Inflammatory macrophage treated with lipopolysaccharide for 1 hour (primary cell): ENCODE results near the gene C20orf202.

Experiments used
- DNase-seq, 2 donors: peaks; one replicate each; pipeline ENCODE4 v3.0.0-alpha.2; 2020 to 2022

C20orf202 gene

DNA sequence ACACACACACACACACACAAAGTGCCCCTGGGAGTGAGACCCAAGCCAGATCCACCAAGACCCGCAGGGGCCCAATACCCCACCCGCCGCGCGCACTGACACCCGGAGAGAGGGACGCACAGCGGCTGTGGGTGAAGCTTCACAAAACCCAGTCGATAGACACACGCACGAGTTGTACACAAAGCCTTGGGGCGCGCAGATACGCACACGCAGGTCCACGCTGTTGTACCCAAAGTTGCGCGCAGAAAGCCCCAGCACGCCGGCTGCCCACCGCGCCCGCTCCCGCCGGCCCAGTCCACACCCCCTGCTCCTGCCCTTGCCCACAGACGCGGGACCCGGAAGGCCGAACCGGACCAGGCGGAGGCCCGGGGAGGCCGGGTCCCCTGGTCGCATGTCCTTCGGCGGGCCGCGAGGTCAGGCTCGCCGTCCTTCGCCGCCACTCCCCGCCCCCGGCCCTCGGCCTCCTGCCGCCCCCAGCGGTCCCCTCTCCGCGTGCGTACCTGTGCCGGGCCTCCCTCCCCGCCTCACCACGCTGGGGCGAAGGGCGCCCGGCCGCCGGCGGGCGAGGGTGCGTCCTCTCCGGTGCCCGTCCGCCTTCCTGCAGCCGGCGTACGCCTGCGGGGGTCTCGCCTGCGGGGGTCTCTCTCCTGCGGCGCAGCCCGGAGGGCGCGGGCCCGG, 18.5 kb upstream of the C20orf202 start, which contains the start of gene TMEM74B:
TMEM74B (minus strand) TSS at position 344 of the 678 bp plus-strand sequence. CDS start 1,180 bp downstream, outside the sequence.
- DNase-seq: no peak

DNA sequence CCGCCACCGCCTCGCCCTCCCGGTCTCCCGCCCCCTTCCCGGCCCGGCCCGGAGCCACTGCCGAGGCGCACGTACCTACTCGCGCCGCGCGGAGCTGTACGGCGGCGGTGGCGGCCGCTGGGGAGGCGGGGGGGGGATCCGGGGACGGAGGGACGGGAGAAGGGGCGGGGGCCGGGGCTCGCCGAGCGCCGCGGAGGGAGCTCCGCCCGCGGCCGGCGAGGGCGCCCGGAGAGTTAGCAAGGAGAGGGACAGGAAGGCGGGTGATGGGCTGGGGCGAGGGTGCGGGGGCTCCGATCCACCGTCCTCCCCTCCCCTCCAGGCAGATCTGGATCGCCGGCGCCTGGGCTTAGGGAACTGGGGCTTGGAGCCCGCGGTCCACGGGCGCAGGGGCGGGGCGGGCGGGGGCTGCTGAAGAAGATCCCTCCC, 17.9 kb upstream of the C20orf202 start:
- DNase-seq: no peak

DNA sequence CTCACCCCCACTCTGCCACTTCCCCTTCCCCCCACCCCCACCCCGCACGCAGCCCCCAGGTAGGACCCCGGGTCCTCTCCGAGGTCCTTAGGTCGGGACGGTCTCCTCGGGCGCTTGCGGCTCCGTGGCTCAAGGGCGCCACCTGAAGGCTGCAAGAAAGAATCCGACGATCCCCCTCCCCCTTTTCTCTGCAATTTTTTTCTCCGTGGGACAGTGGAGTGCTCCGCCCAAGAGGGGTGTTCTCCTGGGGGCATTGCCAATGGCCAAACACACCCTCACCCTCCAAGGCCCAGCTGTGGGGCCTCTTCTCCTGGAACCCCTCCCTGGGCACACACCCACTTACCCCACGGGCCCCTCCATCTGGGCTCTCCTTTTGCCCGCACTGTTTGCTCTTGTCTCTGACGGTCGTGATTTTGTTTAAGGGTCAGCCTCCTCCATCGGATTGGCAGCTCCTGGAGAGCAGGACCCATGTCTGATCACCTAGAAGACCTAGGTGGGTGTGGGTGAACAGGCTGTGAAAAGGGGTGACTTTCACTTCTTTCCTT, 17.4 kb upstream of the C20orf202 start:
- DNase-seq: peak; percentile 35 to 50

DNA sequence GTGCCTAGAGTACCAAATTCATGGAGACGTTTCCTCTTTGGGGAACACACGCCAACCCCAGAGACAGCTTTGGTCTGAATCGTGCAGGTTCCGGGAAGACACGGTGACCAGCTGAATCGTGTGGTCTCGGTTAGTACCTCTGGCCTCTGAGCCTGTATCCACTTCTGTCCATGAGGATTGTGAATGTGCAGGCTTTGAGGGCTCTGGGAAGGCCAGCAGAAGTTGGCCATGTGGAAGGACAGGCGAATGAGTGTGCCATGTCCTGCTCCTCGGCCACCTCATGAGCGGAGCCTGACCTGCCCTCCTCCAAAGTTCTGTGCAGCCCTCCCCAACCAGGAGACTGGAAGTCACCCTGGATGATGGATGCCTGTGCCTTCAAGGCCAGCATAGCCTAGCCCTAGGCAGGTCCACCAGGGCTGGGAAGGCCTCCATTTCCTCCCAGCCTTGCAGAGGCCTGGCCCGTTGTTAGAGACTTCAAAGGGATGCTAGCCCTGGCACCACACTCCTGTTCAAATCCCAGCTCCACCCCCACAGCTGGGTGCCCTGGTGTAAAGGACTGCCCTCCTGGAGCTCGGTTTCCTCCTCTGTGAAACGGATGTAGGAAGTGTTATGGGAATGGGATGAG, 16.8 kb upstream of the C20orf202 start:
- DNase-seq: no peak

DNA sequence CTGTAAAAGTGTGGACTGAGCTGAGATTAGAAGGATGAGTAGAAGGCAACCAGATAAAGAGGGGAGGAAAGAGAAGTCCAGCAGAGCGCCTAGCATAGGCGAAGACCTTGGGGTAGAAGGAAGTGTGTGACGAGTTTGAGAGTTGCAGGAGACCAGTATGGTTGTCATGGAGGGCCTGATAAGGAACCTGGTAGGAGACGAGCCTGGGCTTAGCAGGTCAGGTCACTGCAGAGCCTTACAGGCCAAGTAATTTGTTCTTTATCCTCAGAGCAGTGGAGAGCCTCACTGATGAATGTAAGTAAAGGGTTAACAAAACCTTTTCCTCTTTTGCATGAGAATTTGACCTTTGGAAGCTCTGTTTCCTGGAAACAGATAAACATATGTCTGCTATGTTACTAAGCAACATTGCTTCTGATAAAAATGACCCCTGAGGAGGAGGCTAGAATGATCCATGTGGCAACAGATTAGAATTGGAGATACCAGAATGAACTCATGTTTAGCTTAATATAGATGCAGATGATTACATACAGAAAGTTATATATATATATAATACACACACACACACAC, 15.6 kb upstream of the C20orf202 start:
- DNase-seq: no peak

DNA sequence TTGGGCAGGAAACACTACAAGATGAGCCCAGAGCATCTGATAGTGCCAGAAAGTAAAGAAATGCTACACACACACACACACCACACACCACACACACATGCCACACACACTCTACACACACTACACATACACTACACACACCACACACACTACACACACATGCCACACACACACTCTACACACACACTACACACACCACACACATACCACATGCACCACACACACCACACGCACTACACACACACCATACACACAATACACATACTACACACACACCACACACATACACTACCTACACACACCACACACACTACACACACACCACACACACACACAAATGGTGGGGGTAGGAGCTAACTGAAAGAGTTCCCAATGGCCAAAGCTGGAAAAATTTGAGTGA, 14.9 kb upstream of the C20orf202 start:
- no peak for DNase-seq

DNA sequence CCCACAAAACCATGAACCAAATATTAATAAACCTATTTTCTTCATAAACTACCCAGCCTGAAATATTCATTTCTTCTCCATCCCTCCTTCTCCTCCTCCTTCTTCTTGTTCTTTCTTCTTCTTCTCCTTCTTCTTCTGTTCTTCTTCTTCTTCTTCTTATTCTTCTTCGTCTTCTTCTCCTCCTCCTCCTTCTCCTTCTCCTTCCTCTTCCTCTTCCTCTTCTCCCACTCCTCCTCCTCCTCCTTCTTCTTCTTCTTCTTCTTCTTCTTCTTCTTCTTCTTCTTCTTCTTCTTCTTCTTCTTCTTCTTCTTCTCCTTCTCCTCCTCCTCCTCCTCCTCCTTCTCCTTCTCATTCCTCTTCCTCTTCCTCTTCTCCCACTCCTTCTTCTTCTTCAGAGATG, 13.4 kb upstream of the C20orf202 start:
- no peak for DNase-seq

DNA sequence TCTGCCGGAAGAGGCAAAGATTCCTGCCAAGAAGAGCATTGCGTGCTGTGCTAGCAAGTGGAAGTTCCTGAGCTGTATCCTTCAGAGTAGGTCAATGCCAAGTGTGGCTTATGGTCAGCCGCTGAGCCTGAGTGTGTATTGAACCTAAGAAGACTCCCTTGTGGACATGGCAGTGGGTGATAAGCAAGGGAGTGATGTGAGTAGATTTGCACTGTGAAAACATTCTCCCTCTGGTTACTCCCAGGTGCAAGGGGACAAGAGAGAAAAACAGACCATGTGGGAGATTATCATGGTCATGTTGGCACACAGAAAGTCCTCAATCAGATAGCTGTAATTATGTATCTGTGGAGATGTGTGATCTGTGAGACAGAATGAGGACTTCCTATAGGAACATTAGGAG, 12.4 kb upstream of the C20orf202 start:
- DNase-seq: no peak

DNA sequence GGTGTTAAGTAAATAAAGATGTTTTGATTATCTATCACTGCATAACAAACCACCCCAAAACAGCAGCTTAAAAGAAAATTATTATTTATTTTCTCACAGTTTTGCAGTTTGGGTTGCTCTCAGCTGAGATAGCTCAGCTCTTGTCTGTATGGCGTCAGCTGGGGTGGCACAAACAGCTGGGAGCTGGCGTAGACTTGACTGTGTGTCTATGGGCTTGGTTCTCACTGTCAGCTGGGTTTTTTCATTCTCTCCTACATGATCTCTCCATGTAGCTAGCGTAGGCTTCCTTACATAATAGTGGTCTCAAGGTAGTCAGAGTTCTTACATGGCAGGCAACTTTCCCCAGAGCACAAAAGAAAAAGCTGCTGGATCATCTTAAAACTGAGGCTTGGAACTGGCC, 12.0 kb upstream of the C20orf202 start:
- no peak for DNase-seq

DNA sequence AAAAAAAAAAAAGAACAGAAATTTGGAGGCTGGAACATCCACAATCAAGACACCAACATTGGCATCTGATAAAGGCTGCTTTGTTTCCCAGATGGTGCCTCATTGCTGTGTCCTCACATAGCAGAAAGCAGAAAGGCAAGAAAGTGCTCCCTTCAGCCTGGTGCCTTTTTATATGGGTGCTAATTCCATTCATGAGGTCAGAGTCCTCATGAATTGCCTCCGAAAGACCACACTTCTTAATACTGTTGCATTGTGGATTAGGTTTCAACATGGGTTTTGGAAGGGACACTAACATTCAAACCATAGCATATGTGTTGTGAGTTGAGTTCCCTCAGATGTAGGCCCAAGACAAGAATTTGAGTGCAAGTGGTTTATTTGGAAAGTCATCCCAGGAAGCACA, 8.0 kb upstream of the C20orf202 start:
- no peak for DNase-seq

DNA sequence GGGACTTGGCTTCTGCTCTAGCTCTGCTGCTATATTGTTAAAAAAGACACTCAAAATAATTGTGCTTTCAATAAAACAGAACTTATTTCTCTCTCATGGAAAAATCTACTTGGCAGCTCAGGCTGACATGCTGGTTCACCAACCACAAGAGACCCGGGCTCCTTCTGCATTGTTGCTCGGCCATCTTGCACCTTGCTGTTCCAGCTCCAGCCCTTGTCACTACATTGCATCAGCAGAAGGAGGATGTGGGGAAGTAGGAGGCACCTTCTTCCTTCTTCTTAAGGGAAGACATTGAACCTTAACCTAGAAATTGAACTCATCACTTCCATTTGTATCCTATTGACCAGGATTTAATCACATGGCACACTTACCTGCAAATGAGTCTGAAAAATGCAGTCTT, 6.6 kb upstream of the C20orf202 start:
- peak in 1 of 2 donors; percentile 31 for DNase-seq

DNA sequence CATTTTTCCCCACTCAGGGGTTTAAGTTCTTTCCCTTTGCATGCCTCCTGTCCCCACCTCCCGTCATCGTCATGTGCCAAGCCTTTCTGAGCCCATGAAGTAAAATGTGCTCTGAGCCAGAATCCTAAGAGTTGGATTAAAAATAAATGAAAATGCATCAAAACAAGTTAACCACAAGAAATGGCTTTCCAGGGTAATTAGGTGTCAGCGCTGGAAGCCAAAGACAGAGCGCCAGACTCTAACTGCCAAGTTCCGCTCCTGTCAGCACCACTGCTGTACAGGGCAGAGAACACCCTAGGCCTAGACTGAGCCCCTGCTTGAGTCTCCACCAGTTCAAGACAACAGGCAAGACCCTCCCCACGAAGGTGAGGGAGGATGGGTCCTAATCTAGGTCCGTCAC, 5.5 kb upstream of the C20orf202 start:
- no peak for DNase-seq

DNA sequence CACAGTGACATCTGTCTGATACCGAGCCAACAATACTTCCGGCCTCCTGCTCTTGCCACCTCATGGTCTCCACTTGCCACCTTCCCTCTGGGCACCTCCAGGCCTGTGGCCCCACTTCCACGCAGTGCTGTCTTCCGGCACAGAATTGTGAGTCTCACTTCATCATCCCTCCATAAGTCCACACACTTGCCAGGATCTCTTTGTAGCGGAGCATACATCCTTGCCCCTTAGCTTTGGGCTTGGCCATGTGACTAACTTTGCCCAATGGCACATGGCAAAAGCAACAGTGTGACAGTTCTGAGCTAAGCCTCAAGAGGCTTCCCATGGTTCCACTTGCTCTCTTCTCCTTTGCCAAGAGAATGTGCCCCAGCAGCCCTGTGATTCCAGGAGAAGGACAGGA, 4.5 kb upstream of the C20orf202 start:
- DNase-seq: no peak

DNA sequence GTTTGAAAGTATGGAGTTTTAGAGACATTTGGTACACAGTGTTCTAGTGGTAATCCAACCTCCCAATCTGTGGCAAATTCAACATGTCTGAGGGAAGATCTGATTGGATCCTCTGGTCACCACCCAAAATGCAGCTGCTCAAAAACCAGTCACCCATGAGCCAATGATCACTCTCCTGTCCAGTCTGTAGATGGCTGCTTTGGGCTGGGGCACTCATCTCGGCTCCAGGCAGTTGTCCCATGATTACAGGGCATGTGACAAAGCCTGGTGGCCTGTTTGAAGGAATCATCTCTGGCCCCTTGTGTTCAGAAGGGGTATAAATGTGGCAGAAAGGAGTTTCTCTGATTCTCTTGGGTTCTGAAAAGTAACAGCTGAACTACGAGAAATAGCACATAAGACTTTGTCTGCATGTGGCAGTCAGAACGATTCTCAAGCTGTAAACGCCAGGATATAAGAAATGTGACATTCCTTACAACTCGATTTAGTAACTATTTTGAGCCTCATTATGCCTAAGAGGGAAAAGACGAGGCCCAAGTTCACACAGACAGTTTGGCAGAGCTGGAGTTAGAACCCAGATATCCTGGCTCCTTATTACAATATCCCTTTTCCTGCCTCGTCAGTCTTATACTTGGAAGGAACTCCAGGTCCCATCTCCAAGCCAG, 3.9 kb upstream of the C20orf202 start:
- no peak for DNase-seq

DNA sequence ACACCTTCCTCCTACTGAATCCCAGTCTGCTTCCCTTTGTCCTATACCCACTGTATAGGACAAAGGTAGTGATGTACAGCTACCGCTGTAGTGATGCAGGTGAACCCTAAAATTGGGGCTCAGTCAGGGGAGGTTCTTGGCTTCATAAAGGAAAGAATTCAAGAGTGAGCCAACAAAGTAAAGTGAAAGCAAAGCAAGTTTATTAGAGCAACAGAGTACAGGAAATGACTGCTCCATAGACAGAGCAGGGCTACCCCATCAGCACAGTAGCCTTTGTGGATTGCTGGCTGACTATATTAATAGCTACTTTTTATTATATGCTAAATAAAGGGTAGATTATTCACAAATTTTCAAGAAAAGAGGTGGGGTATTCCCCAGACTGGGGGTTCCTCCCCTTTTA, 3.3 kb upstream of the C20orf202 start:
- no peak for DNase-seq

DNA sequence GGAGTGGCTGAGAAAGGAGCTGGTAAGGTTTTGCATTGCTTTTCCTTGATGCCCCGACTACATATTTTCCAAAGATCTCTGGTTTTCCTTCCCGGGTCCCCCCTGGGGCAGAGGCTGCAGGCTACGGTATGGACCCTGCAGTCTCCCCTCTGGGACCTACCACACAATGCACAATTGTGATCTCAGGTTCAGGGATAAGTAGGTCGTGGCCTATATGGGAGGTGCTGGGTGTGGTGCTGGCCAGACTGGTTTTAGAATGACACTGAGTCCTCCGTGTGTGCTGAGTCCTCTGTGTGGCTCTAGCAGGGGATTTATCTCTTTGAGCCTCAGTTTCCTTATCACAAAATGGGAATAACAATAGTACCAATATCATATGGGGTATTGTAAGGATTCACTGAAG, 376 bp downstream of the C20orf202 start:
- no peak for DNase-seq

DNA sequence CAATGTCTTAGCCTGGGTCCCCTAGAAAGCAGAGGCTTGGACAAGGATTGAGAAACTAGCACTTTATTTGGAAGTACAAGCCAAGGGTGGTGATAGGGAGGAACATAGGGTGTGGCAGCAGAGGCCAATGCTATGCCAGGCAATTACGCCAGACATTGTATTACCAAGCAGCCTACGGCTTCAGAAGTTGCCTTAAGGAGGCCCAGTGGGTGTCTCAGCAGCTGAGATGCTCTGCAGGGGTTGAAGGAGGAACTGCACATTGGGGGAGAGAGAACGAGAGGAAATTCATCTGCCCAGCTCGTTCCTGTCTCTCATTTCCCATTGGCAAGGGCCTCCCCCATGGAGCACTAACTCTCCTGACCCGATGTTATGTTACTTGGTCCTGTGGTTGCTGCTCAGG, 859 bp downstream of the C20orf202 start:
- peak; percentile 42 to 83 for DNase-seq

DNA sequence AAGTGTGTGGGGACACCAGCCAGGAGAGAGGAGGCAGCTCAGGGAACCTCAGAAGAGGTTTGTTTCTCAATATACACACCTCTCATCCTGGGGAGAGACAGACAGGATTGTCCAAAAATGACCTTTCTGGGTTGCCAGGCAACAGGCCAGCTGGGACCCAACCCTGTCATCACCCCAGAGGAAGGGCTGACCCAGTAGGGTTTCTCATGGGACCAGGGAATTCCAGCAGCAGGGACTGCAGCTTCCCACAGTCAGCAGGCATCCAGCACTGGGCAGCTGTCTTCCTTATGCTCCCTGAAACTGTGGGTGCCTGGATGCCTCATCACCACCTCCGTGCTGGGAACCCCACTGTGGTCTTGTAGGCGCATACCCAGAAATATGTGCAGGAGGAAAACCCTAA, 1.3 kb downstream of the C20orf202 start:
- peak in 1 of 2 donors; percentile 61 for DNase-seq

DNA sequence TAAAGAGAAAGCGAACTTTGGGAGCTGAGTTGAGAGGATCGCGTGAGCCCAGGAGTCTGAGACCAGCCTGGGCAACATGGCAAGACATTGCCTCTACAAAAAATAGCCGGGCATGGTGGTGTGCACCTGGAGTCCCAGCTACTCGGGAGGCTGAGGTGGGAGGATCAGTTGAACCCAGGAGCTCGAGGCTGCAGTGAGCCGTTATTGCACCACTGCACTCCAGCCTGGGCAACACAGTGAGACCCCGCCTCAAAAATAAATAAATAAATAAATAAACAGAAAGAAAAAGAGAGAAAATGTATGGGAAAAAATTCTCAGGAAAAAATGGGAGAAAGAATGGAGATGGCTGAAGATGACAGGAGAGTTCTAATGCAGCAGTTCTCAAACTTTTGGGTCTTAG, 2.5 kb downstream of the C20orf202 start:
- no peak for DNase-seq

DNA sequence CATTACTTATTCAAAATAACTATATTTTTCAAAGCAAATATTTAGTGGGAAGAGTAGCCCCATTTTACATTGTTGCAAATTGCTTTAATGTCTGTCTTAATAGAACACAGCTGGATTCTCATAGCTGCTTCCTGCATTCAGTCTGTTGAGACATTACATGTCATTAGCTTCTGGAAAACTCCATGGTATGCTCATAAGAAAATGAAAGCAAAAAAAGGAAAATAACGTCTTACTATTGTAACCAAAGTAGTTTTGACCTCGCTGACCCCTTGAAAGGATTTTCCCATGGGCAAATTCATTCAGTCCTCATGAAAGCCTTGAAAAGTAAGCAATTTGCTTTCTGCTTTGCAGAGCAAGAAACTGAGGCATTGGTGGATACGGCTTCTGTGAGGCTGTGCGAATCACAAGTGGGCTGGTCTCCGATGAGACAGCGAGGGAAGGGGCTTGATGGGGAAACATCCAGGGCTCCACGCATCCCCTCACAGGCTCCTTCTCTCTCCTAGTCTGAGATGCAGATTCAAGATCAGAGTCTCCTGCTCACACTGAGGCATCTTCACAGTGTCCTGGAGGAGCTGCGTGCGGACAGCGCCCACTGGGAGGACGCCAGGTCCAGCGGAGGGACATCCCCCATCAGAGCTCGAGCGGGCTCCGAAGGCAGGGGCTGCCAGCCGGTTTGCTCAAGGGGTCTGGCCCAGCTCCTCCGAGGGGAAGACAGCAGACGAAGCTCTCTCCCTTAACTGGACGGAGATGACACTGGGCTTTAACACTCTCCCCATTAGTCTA, 3.3 kb downstream of the C20orf202 start:
- no peak for DNase-seq

DNA sequence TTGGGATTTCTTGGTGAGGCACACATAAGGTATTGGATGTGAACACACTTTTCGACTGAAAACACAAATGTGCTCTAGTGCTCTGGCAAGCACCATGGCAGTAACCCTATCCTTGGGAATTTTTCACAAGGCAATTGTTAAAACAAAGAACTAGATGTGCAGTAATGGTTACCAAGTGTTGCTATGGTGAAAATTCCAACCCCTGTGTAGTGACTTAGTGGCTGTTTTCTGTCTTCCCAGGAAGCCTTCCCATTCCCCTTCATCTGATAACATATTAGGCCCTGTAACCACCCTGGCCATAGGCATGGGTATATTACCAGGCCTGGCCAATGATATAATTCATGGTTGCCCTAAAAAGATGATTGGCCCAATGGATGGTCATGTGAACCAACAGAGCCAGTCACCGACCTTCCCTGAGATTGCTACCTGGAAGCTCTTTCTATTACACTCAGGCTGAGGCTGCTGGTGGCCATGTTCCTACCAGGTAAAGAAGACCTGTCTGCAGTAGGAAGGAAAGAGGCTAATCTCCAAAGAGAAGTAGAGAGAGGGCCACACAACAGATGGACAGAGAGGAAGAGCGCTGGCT, 4.1 kb downstream of the C20orf202 start:
- no peak for DNase-seq
